ENCODE measurements around the gene KIF2C. TPM values are rescaled to one million over a fixed set of nuclear protein-coding genes. Genes with fewer than 3 reads are reported as not detected.

KIF2C gene
- total RNA-seq, 4 donors from 2014 or later = 0.76 to 4.5 (median 3.7) TPM

DNA sequence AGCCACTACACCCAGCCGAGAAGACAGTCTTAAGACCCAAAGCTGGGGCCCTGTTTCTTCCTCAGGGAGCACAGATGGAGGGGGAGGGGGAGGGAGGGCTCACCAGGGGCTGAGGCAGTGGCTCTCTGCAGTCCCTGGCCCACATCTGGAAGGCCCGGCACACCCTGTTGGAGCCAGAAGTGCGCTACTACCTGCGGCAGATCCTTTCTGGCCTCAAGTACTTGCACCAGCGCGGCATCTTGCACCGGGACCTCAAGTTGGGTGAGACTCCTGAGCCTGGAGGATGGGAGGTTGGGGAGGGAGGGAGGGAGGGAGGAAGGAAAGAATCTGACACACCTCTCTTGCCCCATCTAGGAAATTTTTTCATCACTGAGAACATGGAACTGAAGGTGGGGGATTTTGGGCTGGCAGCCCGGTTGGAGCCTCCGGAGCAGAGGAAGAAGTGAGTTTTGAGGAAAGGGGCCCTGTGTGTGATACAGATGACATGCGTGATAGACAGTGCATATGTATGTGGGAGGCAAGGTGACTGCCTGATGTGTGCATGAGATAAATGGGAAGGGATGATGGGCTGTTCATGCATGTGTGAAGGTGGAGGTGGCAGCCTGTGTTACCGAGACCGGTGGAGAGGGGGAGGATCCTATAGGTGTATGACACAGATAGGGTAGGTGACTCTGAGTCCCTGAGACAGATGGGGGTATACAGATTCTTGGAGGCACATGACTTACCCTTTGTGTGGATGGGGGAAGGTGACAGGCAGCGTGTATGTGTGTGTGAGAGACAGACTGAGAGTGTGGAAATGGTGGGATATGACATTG, 62.1 kb downstream of the KIF2C start:
- intact Hi-C loops (cut with DNase I; ENCODE audit: low total_unique reads) = no loop called here
- DNase-seq (ENCODE audit: low spot score in 2 of 2) = peak in 1 of 2 donors; percentile 85
- TF ChIP-seq, protein P1, sequence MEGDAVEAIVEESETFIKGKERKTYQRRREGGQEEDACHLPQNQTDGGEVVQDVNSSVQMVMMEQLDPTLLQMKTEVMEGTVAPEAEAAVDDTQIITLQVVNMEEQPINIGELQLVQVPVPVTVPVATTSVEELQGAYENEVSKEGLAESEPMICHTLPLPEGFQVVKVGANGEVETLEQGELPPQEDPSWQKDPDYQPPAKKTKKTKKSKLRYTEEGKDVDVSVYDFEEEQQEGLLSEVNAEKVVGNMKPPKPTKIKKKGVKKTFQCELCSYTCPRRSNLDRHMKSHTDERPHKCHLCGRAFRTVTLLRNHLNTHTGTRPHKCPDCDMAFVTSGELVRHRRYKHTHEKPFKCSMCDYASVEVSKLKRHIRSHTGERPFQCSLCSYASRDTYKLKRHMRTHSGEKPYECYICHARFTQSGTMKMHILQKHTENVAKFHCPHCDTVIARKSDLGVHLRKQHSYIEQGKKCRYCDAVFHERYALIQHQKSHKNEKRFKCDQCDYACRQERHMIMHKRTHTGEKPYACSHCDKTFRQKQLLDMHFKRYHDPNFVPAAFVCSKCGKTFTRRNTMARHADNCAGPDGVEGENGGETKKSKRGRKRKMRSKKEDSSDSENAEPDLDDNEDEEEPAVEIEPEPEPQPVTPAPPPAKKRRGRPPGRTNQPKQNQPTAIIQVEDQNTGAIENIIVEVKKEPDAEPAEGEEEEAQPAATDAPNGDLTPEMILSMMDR (IDR thresholded peaks at IDR 0.05) = no peak
- no peak for TF ChIP-seq POLR2A (IDR thresholded peaks at IDR 0.05)
- no peak overlapping the region for H3K4me3 ChIP-seq (ENCODE audit: low read depth, poor library complexity, severe bottlenecking)
- WGBS, 2 donors = 37 to 38% methylated on average over 13 of the region's 13 CpGs

DNA sequence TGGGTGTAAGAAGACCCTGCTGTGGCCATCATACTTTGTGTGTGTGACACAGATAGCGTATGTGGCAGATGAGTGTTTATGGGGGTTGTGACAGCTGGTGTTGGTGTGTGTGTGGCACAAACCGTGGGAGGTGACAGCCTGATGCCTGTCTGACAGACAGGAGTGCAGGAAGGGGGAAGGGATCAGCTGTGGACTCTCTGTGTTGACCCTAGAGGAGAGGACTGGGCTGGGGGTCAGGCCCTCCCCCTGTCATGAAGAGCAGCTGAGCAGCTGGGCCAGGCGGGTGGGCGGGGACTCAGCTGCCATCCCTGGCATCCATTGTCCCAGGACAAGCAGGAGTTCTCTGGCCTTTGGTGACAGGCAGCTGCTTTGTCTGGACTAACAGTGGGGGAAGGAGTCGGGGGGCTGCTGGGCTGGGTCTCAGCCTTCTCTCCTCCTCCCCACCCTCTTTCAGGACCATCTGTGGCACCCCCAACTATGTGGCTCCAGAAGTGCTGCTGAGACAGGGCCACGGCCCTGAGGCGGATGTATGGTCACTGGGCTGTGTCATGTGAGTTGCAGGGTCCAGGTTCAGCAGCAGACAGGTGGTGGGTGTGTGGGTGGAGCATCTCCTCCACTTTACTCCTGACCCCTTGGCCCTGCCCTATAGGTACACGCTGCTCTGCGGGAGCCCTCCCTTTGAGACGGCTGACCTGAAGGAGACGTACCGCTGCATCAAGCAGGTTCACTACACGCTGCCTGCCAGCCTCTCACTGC, 62.8 kb downstream of the KIF2C start:
- DNase-seq (ENCODE audit: low spot score in 2 of 2) = peak in 1 of 2 donors; percentile 80
- TF ChIP-seq POLR2A (IDR thresholded peaks at IDR 0.05) = no peak
- TF ChIP-seq, protein P1 (IDR thresholded peaks at IDR 0.05) = no peak
- intact Hi-C loops (cut with DNase I; ENCODE audit: low total_unique reads) = no loop called here
- no peak overlapping the region for H3K4me3 ChIP-seq (ENCODE audit: low read depth, poor library complexity, severe bottlenecking)
- WGBS, 2 donors = 85 to 87% methylated on average over 11 to 13 of the region's 13 CpGs

DNA sequence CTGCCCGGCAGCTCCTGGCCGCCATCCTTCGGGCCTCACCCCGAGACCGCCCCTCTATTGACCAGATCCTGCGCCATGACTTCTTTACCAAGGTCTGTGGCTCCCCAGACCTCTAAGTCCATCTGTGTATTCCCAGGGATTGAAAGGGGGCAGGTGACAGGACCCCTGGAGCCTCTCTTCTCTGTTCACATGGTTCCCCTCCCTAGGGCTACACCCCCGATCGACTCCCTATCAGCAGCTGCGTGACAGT, 63.4 kb downstream of the KIF2C start:
- TF ChIP-seq POLR2A (IDR thresholded peaks at IDR 0.05) = no peak
- TF ChIP-seq, protein P1 (IDR thresholded peaks at IDR 0.05) = no peak
- peak in 1 of 2 donors; percentile 85 for DNase-seq (ENCODE audit: low spot score in 2 of 2)
- WGBS, 2 donors = 90 to 92% methylated on average over 8 to 9 of the region's 9 CpGs
- intact Hi-C loops (cut with DNase I; ENCODE audit: low total_unique reads) = no loop called here
- H3K4me3 ChIP-seq (ENCODE audit: low read depth, poor library complexity, severe bottlenecking) = no peak overlapping the region

- intact Hi-C loops (cut with DNase I; ENCODE audit: low total_unique reads) = no loop called here
- peak in 1 of 2 donors; percentile 83 for DNase-seq (ENCODE audit: low spot score in 2 of 2)
- 74 to 77% methylated on average over 12 to 13 of the region's 13 CpGs for WGBS, 2 donors
- H3K4me3 ChIP-seq (ENCODE audit: low read depth, poor library complexity, severe bottlenecking) = no peak overlapping the region
- TF ChIP-seq POLR2A (IDR thresholded peaks at IDR 0.05) = no peak
- TF ChIP-seq, protein P1 (IDR thresholded peaks at IDR 0.05) = no peak
Observed at GRCh38 chr1:44803312-44804095, 63.9 kb downstream of the KIF2C start.

DNA sequence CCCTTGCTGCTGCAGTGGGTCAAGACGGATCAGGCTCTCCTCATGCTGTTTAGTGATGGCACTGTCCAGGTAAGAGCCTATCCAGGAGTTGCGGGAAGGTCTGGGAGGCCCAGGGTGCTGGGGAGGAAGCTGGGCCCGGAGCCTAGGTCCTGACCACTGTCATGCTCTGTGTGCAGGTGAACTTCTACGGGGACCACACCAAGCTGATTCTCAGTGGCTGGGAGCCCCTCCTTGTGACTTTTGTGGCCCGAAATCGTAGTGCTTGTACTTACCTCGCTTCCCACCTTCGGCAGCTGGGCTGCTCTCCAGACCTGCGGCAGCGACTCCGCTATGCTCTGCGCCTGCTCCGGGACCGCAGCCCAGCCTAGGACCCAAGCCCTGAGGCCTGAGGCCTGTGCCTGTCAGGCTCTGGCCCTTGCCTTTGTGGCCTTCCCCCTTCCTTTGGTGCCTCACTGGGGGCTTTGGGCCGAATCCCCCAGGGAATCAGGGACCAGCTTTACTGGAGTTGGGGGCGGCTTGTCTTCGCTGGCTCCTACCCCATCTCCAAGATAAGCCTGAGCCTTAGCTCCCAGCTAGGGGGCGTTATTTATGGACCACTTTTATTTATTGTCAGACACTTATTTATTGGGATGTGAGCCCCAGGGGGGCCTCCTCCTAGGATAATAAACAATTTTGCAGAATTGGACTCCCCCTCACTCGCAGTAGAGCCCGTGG, 65.8 kb downstream of the KIF2C start:
- intact Hi-C loops (cut with DNase I; ENCODE audit: low total_unique reads) = no loop called here
- no peak overlapping the region for H3K4me3 ChIP-seq (ENCODE audit: low read depth, poor library complexity, severe bottlenecking)
- 90% methylated on average over 20 of the region's 20 CpGs for WGBS, 2 donors
- TF ChIP-seq POLR2A (IDR thresholded peaks at IDR 0.05) = no peak
- TF ChIP-seq, protein P1 (IDR thresholded peaks at IDR 0.05) = no peak
- DNase-seq (ENCODE audit: low spot score in 2 of 2) = peak in 1 of 2 donors; percentile 86
